Neural progenitor cell (in vitro differentiated cells): ENCODE measurements around the gene TNFRSF14. TPM values are rescaled to one million over a fixed set of nuclear protein-coding genes. Genes with fewer than 3 reads are reported as not detected.
A peak's percentile ranks its signal among the peaks of the same experiment; 100 is the strongest.

Source experiments
- DNase-seq: peaks from one replicate; pipeline ENCODE4 v3.0.0-alpha.2; 2016; ENCODE audit warnings: low spot score
- H2AFZ ChIP-seq: fragments of 200-600 bp; sonication (generic); replicated peaks from 2 replicates; pipeline ENCODE4 v1.6.1; 2016; ENCODE audit warnings: antibody characterized with exemption
- H3F3A ChIP-seq: fragments of 200-600 bp; sonication (generic); 2 replicates; pipeline ENCODE4 v1.6.1; 2016; ENCODE audit warnings: antibody characterized with exemption, low read depth
- H3K27ac ChIP-seq: fragments of 200-600 bp; sonication (generic); 2 replicates; pipeline ENCODE4 v1.5.1; 2016; ENCODE audit warnings: mild to moderate bottlenecking
- H3K27me3 ChIP-seq: fragments of 200-600 bp; sonication (generic); 2 replicates; pipeline ENCODE4 v1.6.1; 2016; ENCODE audit warnings: mild to moderate bottlenecking, moderate library complexity
- H3K36me3 ChIP-seq: fragments of 200-600 bp; sonication (generic); 2 replicates; pipeline ENCODE4 v1.5.1; 2016
- H3K4me1 ChIP-seq: fragments of 200-600 bp; sonication (generic); 2 replicates; pipeline ENCODE4 v1.6.1; 2016; ENCODE audit warnings: mixed run types
- H3K4me2 ChIP-seq: fragments of 200-600 bp; sonication (generic); 2 replicates; pipeline ENCODE4 v1.6.1; 2016
- H3K4me3 ChIP-seq: fragments of 200-600 bp; sonication (generic); 2 replicates; pipeline ENCODE4 v1.5.1; 2016
- H3K79me2 ChIP-seq: fragments of 200-600 bp; sonication (generic); 2 replicates; pipeline ENCODE4 v1.6.1; 2016; ENCODE audit warnings: low read depth
- H3K9ac ChIP-seq: fragments of 200-600 bp; sonication (generic); 2 replicates; pipeline ENCODE4 v1.6.1; 2016
- H3K9me3 ChIP-seq: fragments of 200-600 bp; sonication (generic); 2 replicates; pipeline ENCODE4 v1.5.1; 2016; ENCODE audit warnings: low read depth
- H4K20me1 ChIP-seq: fragments of 200-600 bp; sonication (generic); 2 replicates; pipeline ENCODE4 v1.6.1; 2016; ENCODE audit warnings: low read depth
- H3K27ac Mint-ChIP-seq: 3 replicates; pipeline ENCODE4 v1.8.0; 2021; ENCODE audit warnings: mixed read lengths
- H3K27me3 Mint-ChIP-seq: 2 replicates; pipeline ENCODE4 v1.8.0; 2022; ENCODE audit warnings: low read depth, mild to moderate bottlenecking, inconsistent platforms, moderate library complexity, mixed read lengths; ENCODE audit not compliant: insufficient read depth
- H3K36me3 Mint-ChIP-seq: 3 replicates; pipeline ENCODE4 v1.8.0; 2021; ENCODE audit warnings: mixed read lengths
- H3K4me1 Mint-ChIP-seq: 3 replicates; pipeline ENCODE4 v1.8.0; 2021; ENCODE audit warnings: mixed read lengths
- H3K4me3 Mint-ChIP-seq: 3 replicates; pipeline ENCODE4 v1.8.0; 2021; ENCODE audit warnings: mild to moderate bottlenecking, moderate library complexity, mixed read lengths
- H3K9me3 Mint-ChIP-seq: 3 replicates; pipeline ENCODE4 v1.8.0; 2020; ENCODE audit warnings: mixed read lengths
- CTCF ChIP-seq: fragments of 200-600 bp; sonication (generic); IDR thresholded peaks from 2 replicates; pipeline ENCODE4 v1.5.1; 2017; ENCODE audit warnings: antibody characterized with exemption, mild to moderate bottlenecking
- EZH2 ChIP-seq: fragments of 200-600 bp; sonication (generic); IDR thresholded peaks from 2 replicates; pipeline ENCODE4 v1.6.1; 2017; ENCODE audit warnings: antibody characterized with exemption, mild to moderate bottlenecking, moderate library complexity
- EZH2phosphoT487 ChIP-seq: fragments of 200-600 bp; sonication (generic); IDR thresholded peaks from 2 replicates; pipeline ENCODE4 v1.6.1; 2017; ENCODE audit warnings: antibody characterized with exemption
- total RNA-seq: library from RNA; depleted of rRNA; stranded (reverse); fragments of >200 nt; gene quantifications from 2 replicates; pipeline ENCODE4 v1.2.3, GENCODE V29; 2015; ENCODE audit warnings: low replicate concordance

Gene TNFRSF14
- total RNA-seq, 1 donor from 2014 or later: not detected

GRCh38 chr1:2586154-2587070 lies 30.2 kb downstream of the TNFRSF14 start, which contains the start of gene PRXL2B:
Gene PRXL2B, plus strand, starts transcription at chr1:2586777. Its CDS starts 109 bp downstream, at chr1:2586886.
- DNase-seq: peak; percentile 99
- Mint-ChIP-seq H3K4me1 (peaks cover 20% of the 10 kb centered on the region), H3K36me3 (no peaks in the 10 kb centered on the region), H3K27me3 (peaks cover 6% of the 10 kb centered on the region), H3K9me3 (no peaks in the 10 kb centered on the region), H3K27ac (no peak within 1 kb of the TSS), H3K4me3 (peak within 1 kb of the TSS; percentile 89)
- Histone ChIP-seq H3K4me3 (peak within 1 kb of the TSS; percentile 69), H3K27me3 (no peaks in the 10 kb centered on the region), H4K20me1 (peaks cover 6% of the 10 kb centered on the region), H2AFZ (peak within 1 kb of the TSS; percentile 66), H3K27ac (peak within 1 kb of the TSS; percentile 40), H3K9me3 (no peaks in the 10 kb centered on the region), H3K36me3 (no peaks in the 10 kb centered on the region), H3K9ac (peak within 1 kb of the TSS; percentile 48), H3K4me1 (peaks cover 22% of the 10 kb centered on the region), H3K79me2 (peaks cover 3% of the 10 kb centered on the region), H3F3A (peaks cover 22% of the 10 kb centered on the region), H3K4me2 (peak within 1 kb of the TSS; percentile 90)
- no peak for TF ChIP-seq EZH2phosphoT487
- no peak for TF ChIP-seq CTCF
- no peak for TF ChIP-seq EZH2

- Mint-ChIP-seq H3K4me1 (peaks cover 16% of the 10 kb centered on the region), H3K9me3 (no peaks in the 10 kb centered on the region), H3K36me3 (no peaks in the 10 kb centered on the region), H3K27ac (no peak overlapping the region), H3K4me3 (peak overlapping the region; percentile 82), H3K27me3 (peaks cover 6% of the 10 kb centered on the region)
- Histone ChIP-seq H3K4me1 (peaks cover 22% of the 10 kb centered on the region), H3K27ac (no peak overlapping the region), H4K20me1 (peaks cover 6% of the 10 kb centered on the region), H3K79me2 (peaks cover 3% of the 10 kb centered on the region), H3F3A (peaks cover 22% of the 10 kb centered on the region), H3K9me3 (no peaks in the 10 kb centered on the region), H3K27me3 (no peaks in the 10 kb centered on the region), H3K36me3 (no peaks in the 10 kb centered on the region), H2AFZ (peak overlapping the region; percentile 66), H3K4me3 (peak overlapping the region; percentile 69), H3K4me2 (peak overlapping the region; percentile 90), H3K9ac (peak overlapping the region; percentile 3)
- TF ChIP-seq CTCF: no peak
- no peak for TF ChIP-seq EZH2
- no peak for TF ChIP-seq EZH2phosphoT487
- DNase-seq: peak; percentile 70
Measured at GRCh38 chr1:2587071-2587859, 31.1 kb downstream of the TNFRSF14 start.

- Histone ChIP-seq H4K20me1 (peaks cover 6% of the 10 kb centered on the region), H3K4me1 (peaks cover 22% of the 10 kb centered on the region), H3K79me2 (peaks cover 3% of the 10 kb centered on the region), H3K9ac (no peak overlapping the region), H3K9me3 (no peaks in the 10 kb centered on the region), H3K27me3 (no peaks in the 10 kb centered on the region), H3K36me3 (no peaks in the 10 kb centered on the region), H3F3A (peaks cover 22% of the 10 kb centered on the region), H3K27ac (no peak overlapping the region), H2AFZ (no peak overlapping the region), H3K4me2 (peak overlapping the region; percentile 90), H3K4me3 (peak overlapping the region; percentile 69)
- no peak overlapping the region for H3K27ac Mint-ChIP-seq
- TF ChIP-seq CTCF (no peak), EZH2 (no peak), EZH2phosphoT487 (no peak)
- H3K36me3 Mint-ChIP-seq: no peaks in the 10 kb centered on the region
- DNase-seq: no peak
- peaks cover 16% of the 10 kb centered on the region for H3K4me1 Mint-ChIP-seq
- peak overlapping the region; percentile 82 for H3K4me3 Mint-ChIP-seq
- H3K27me3 Mint-ChIP-seq: peaks cover 6% of the 10 kb centered on the region
- no peaks in the 10 kb centered on the region for H3K9me3 Mint-ChIP-seq
Measured at GRCh38 chr1:2587860-2588571, 31.8 kb downstream of the TNFRSF14 start.
